RWPE2 (cell line): ENCODE data around the gene TRAPPC10.

ENCODE experiments used
- ATAC-seq: fragments of 200-7000 bp; cut with Tn5 transposase; 3 replicates; pipeline ENCODE4 v1.9.1; 2021; ENCODE audit warnings: low read depth
- DNase-seq: peaks from one replicate; pipeline ENCODE4 v3.0.0-alpha.2; 2020; ENCODE audit warnings: low spot score
- H3K27ac ChIP-seq: fragments of 450-650 bp; 2 replicates; pipeline ENCODE4 v1.5.1; 2017; ENCODE audit warnings: mild to moderate bottlenecking; ENCODE audit not compliant: poor library complexity, severe bottlenecking
- H3K27me3 ChIP-seq: fragments of 250-450 bp; sonication (Bioruptor Pico); 2 replicates; pipeline ENCODE4 v1.5.1; 2021; ENCODE audit warnings: mild to moderate bottlenecking, moderate library complexity; ENCODE audit not compliant: insufficient read depth, poor library complexity, severe bottlenecking
- H3K36me3 ChIP-seq: fragments of 250-450 bp; sonication (Bioruptor Pico); 2 replicates; pipeline ENCODE4 v1.5.1; 2020; ENCODE audit warnings: low read depth, mild to moderate bottlenecking, moderate library complexity
- H3K4me1 ChIP-seq: fragments of 250-450 bp; sonication (Bioruptor Pico); 2 replicates; pipeline ENCODE4 v1.5.1; 2021; ENCODE audit warnings: mild to moderate bottlenecking, moderate library complexity; ENCODE audit not compliant: insufficient read depth, poor library complexity, severe bottlenecking
- H3K4me3 ChIP-seq: fragments of 250-450 bp; sonication (Bioruptor Pico); 2 replicates; pipeline ENCODE4 v1.5.1; 2021; ENCODE audit warnings: mild to moderate bottlenecking, moderate library complexity; ENCODE audit not compliant: severe bottlenecking
- H3K9me3 ChIP-seq: fragments of 250-450 bp; sonication (Bioruptor Pico); 2 replicates; pipeline ENCODE4 v1.5.1; 2021; ENCODE audit warnings: mild to moderate bottlenecking, moderate library complexity; ENCODE audit not compliant: severe bottlenecking
- TF ChIP-seq, protein P1 (sequence below): fragments of 450-650 bp; IDR thresholded peaks from one replicate; pipeline ENCODE4 v1.5.1; 2017; ENCODE audit warnings: mild to moderate bottlenecking, moderate library complexity; ENCODE audit not compliant: poor library complexity, severe bottlenecking

Gene TRAPPC10

DNA sequence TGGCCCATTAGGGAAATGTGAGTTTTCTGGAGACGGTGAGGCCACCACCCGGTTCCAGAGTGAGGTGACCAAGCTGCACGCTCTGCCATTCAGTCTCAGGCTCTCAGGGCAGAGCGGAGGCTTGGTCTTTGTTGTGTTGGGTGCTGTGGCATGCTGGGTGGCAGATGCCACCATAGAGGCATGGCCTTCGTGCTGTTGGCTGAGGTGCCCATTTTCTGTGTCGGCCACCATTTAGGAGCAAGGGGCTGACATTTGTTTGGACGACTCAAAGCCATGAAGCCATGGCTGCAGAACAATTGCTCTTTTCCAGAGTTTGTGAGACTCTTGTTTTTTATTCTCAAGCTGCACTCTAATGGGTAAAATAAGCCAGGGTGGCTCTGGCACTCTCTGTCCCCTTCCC is 58.3 kb downstream of the TRAPPC10 start:
- no peaks in the 10 kb centered on the region for H3K4me1 ChIP-seq
- TF ChIP-seq, protein P1, sequence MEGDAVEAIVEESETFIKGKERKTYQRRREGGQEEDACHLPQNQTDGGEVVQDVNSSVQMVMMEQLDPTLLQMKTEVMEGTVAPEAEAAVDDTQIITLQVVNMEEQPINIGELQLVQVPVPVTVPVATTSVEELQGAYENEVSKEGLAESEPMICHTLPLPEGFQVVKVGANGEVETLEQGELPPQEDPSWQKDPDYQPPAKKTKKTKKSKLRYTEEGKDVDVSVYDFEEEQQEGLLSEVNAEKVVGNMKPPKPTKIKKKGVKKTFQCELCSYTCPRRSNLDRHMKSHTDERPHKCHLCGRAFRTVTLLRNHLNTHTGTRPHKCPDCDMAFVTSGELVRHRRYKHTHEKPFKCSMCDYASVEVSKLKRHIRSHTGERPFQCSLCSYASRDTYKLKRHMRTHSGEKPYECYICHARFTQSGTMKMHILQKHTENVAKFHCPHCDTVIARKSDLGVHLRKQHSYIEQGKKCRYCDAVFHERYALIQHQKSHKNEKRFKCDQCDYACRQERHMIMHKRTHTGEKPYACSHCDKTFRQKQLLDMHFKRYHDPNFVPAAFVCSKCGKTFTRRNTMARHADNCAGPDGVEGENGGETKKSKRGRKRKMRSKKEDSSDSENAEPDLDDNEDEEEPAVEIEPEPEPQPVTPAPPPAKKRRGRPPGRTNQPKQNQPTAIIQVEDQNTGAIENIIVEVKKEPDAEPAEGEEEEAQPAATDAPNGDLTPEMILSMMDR = no peak
- no peaks in the 10 kb centered on the region for H3K27me3 ChIP-seq
- DNase-seq (no peak), ATAC-seq (no peak)
- no peak overlapping the region for H3K27ac ChIP-seq
- peaks cover 42% of the 10 kb centered on the region for H3K36me3 ChIP-seq
- no peaks in the 10 kb centered on the region for H3K9me3 ChIP-seq
- H3K4me3 ChIP-seq = no peak overlapping the region

GRCh38 chr21:44071359-44072104 is 59.4 kb downstream of the TRAPPC10 start:
- Histone ChIP-seq H3K27ac (no peak overlapping the region), H3K4me1 (no peaks in the 10 kb centered on the region), H3K36me3 (peaks cover 48% of the 10 kb centered on the region), H3K9me3 (no peaks in the 10 kb centered on the region), H3K4me3 (no peak overlapping the region), H3K27me3 (no peaks in the 10 kb centered on the region)
- no peak for ATAC-seq
- no peak for DNase-seq
- TF ChIP-seq, protein P1 = no peak

DNA sequence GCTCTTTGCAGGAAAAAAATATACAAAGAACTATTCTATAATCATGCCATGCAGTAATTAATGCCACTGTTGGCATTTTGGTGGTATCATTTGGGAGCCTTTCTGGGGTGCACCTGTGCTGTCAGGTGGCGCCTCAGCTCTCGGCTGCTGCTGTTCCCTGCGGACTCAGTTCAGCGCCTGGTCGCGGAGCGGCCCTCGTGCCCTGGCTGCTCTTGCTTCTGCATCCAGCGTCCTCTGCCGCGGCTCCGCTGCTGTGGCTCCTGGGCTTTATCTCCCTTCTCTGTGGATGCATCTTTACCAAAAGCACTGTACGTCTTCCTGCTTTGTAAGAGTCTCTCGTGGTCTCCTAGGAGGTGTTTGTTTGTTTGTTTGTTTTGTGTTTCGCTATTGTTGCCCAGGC is 60.0 kb downstream of the TRAPPC10 start:
- Histone ChIP-seq H3K4me1 (no peaks in the 10 kb centered on the region), H3K27ac (no peak overlapping the region), H3K36me3 (peaks cover 48% of the 10 kb centered on the region), H3K9me3 (no peaks in the 10 kb centered on the region), H3K27me3 (no peaks in the 10 kb centered on the region), H3K4me3 (no peak overlapping the region)
- DNase-seq = no peak
- ATAC-seq = no peak
- TF ChIP-seq, protein P1 = no peak

DNA sequence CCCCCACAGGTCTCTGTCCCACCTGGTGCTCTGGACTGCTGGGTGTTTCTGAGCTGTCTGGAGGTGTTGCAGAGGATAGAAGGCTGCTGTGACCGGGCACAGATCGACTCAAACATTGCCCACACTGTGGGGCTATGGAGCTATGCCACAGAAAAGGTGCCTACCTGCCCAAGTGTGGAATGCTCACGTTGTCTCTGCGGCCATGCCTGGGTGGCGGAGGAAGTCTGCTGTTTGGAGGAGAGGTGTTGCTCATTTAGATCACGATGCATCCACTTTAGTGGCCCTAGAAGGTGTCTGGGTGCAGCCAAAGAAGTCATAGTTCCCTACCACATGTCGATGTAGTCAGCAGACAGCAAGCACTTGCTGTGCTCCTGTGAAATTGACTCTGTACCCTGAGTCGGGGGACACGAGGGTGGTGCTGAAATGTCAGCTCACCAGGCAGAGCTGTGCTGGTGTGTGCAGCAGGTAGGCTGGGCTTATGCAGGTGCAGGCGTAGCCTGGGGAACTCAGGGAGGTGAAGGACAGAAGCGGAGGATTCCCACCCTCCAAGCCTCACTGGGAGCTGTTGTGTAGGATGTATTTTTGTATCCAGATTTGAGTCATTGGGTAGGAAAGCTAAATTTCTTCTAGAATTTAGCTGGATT is 62.3 kb downstream of the TRAPPC10 start:
- Histone ChIP-seq H3K4me1 (no peaks in the 10 kb centered on the region), H3K27me3 (no peaks in the 10 kb centered on the region), H3K9me3 (no peaks in the 10 kb centered on the region), H3K27ac (no peak overlapping the region), H3K4me3 (no peak overlapping the region), H3K36me3 (peaks cover 60% of the 10 kb centered on the region)
- ATAC-seq (no peak), DNase-seq (no peak)
- TF ChIP-seq, protein P1 = no peak

DNA sequence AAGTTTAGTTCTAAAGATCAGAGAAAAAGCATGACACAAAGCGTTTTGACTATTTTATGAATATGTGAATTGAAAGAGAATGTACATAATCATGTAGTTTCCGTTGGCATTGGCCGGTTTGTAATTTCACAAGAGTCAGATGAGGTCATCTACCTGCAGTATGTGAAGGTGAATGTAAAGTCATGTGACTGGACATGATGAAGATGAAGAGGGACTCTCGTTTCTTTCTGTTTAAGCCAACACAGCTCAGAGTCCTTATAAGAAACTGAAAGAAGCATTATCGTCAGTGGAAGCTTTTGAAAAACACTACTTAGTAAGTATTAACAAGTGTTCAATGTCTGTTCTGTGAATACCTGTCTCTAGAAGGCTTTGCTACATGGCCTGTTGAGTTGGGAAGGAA is 64.2 kb downstream of the TRAPPC10 start:
- Histone ChIP-seq H3K9me3 (no peaks in the 10 kb centered on the region), H3K36me3 (peaks cover 73% of the 10 kb centered on the region), H3K4me3 (no peak overlapping the region), H3K4me1 (no peaks in the 10 kb centered on the region), H3K27me3 (no peaks in the 10 kb centered on the region), H3K27ac (no peak overlapping the region)
- TF ChIP-seq, protein P1 = no peak
- ATAC-seq (no peak), DNase-seq (no peak)
